MCF 10A (cell line): ENCODE data around the gene THAP4. TPM values are rescaled to one million over a fixed set of nuclear protein-coding genes. Genes with fewer than 3 reads are reported as not detected.

Source experiments
- BruUV-seq: library from RNA; stranded (reverse); fragments of 400-500 nt; replicated peaks from 2 replicates; lab custom pipeline; 2021; lab: Mats Ljungman, UMichigan
- CTCF ChIA-PET: fragments of 300-600 bp; sonication (Branson Sonifier 250); formaldehyde crosslinking; extraction: SDS; loops from one replicate; lab custom pipeline; 2021; ENCODE audit warnings: antibody characterized with exemption, inconsistent platforms; lab: Yijun Ruan, JAX
- POLR2A ChIA-PET: fragments of 300-600, 350-650 bp; sonication (Branson Sonifier 250); formaldehyde crosslinking; extraction: SDS; loops from one replicate; lab custom pipeline; 2020; ENCODE audit warnings: antibody characterized with exemption, inconsistent platforms; lab: Yijun Ruan, JAX
- DNase-seq: peaks from one replicate; pipeline ENCODE4 v3.0.0-alpha.2; 2018; ENCODE audit not compliant: unreplicated experiment
- H3K27ac Mint-ChIP-seq: one replicate; pipeline ENCODE4 v1.8.0; 2022; ENCODE audit warnings: mild to moderate bottlenecking, low read depth, mixed read lengths; ENCODE audit not compliant: unreplicated experiment
- H3K27me3 Mint-ChIP-seq: one replicate; pipeline ENCODE4 v1.8.0; 2022; ENCODE audit warnings: mixed read lengths; ENCODE audit not compliant: insufficient read depth, unreplicated experiment
- H3K36me3 Mint-ChIP-seq: one replicate; pipeline ENCODE4 v1.8.0; 2022; ENCODE audit warnings: mild to moderate bottlenecking, moderate library complexity, mixed read lengths; ENCODE audit not compliant: insufficient read depth, unreplicated experiment
- H3K4me1 Mint-ChIP-seq: one replicate; pipeline ENCODE4 v1.8.0; 2022; ENCODE audit warnings: mixed read lengths; ENCODE audit not compliant: insufficient read depth, unreplicated experiment
- H3K4me3 Mint-ChIP-seq: one replicate; pipeline ENCODE4 v1.8.0; 2022; ENCODE audit warnings: mild to moderate bottlenecking, moderate library complexity, mixed read lengths; ENCODE audit not compliant: unreplicated experiment
- H3K9me3 Mint-ChIP-seq: one replicate; pipeline ENCODE4 v1.8.0; 2022; ENCODE audit warnings: mixed read lengths; ENCODE audit not compliant: unreplicated experiment
- intact Hi-C: fragments of 100-400 bp; cut with micrococcal nuclease; formaldehyde crosslinking; loops from 2 replicates; pipeline ENCODE4 v1.14.1; 2022
- total RNA-seq: library from RNA; stranded (reverse); gene quantifications from 2 replicates; pipeline ENCODE4 v1.2.3, GENCODE V29; 2022
- TF ChIP-seq, protein P1 (sequence below): fragments of 200-600 bp; IDR thresholded peaks from one replicate; pipeline ENCODE4 v1.8.0; 2022; ENCODE audit warnings: antibody characterized with exemption, mild to moderate bottlenecking; ENCODE audit not compliant: unreplicated experiment

The THAP4 gene
- total RNA-seq, 1 experiment from 2014 or later = 91.8 TPM

DNA sequence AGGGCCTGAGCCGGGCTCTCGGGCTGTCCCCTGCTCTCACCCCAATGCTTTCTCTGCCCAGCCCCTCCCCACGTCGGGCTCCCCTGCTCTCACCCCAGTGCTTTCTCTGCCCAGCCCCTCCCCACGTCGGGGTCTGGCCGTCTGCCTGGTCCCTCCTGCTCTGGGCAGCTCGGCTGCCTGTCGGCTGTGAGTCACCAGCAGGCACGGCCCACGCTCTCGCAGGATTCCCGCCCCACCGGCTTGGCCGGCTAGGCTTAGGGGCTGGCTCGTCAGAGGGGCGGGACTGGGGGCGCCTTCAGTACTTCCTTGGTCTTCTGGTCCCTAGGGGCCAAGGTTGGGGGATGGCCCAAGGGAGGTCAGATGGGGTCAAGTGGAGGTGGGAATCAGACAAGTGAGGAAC is 75.1 kb downstream of the THAP4 start:
- ChIA-PET POLR2A (interaction anchor here (0.5 kb wide), 1 partner anchor 13 kb away, joined by 3 read pairs; no protein-coding TSS in a partner anchor), CTCF (no interaction called here)
- H3K4me3 Mint-ChIP-seq = no peak overlapping the region
- BruUV-seq = no TSS peak
- H3K4me1 Mint-ChIP-seq = peaks cover 11% of the 10 kb centered on the region
- no peaks in the 10 kb centered on the region for H3K9me3 Mint-ChIP-seq
- H3K36me3 Mint-ChIP-seq = no peaks in the 10 kb centered on the region
- H3K27ac Mint-ChIP-seq = no peak overlapping the region
- peak; percentile 41 for DNase-seq
- TF ChIP-seq, protein P1, sequence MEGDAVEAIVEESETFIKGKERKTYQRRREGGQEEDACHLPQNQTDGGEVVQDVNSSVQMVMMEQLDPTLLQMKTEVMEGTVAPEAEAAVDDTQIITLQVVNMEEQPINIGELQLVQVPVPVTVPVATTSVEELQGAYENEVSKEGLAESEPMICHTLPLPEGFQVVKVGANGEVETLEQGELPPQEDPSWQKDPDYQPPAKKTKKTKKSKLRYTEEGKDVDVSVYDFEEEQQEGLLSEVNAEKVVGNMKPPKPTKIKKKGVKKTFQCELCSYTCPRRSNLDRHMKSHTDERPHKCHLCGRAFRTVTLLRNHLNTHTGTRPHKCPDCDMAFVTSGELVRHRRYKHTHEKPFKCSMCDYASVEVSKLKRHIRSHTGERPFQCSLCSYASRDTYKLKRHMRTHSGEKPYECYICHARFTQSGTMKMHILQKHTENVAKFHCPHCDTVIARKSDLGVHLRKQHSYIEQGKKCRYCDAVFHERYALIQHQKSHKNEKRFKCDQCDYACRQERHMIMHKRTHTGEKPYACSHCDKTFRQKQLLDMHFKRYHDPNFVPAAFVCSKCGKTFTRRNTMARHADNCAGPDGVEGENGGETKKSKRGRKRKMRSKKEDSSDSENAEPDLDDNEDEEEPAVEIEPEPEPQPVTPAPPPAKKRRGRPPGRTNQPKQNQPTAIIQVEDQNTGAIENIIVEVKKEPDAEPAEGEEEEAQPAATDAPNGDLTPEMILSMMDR = no peak
- H3K27me3 Mint-ChIP-seq = no peaks in the 10 kb centered on the region
- intact Hi-C loops = loop anchor here (5.0 kb wide), 1 partner anchor 225 kb away; no protein-coding TSS in a partner anchor

DNA sequence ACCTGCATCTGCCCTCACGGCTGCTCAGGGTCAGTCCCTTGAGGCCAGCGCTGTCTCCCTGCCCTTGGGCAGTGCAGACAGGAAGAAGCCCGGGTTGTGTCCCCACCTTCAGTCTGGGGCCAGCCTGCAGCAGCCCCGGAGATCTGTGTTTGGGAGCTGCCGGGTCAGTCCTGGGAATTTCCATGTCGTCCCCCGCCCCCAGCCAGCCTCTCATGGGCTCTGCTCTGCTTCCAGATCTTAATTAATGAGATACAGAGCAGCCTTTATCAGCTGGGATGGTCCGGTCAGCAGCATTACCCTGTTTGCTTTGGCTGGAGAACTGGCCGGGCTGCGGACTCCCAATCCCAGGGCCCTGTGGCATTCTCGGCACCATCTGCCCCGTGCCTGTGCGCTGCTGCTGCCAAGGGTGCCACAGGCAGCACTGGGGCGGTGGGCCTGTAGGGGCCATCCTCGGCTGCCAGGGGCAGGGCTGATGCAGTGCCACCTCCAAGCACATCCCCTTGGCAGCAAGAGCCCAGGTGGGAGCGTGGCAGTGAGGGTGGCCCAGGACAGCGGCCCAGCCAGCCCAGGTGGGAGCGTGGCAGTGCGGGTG is 76.0 kb downstream of the THAP4 start:
- Mint-ChIP-seq H3K36me3 (no peaks in the 10 kb centered on the region), H3K27ac (no peak overlapping the region), H3K27me3 (no peaks in the 10 kb centered on the region), H3K9me3 (no peaks in the 10 kb centered on the region), H3K4me3 (peak overlapping the region; percentile 74), H3K4me1 (peaks cover 11% of the 10 kb centered on the region)
- no TSS peak for BruUV-seq
- POLR2A ChIA-PET = interaction anchor here (0.7 kb wide), 1 partner anchor 772 kb away, joined by 3 read pairs; no protein-coding TSS in a partner anchor
- DNase-seq = no peak
- intact Hi-C loops = loop anchor here (5.0 kb wide), 1 partner anchor 226 kb away; no protein-coding TSS in a partner anchor
- TF ChIP-seq, protein P1 = no peak
- CTCF ChIA-PET = no interaction called here

DNA sequence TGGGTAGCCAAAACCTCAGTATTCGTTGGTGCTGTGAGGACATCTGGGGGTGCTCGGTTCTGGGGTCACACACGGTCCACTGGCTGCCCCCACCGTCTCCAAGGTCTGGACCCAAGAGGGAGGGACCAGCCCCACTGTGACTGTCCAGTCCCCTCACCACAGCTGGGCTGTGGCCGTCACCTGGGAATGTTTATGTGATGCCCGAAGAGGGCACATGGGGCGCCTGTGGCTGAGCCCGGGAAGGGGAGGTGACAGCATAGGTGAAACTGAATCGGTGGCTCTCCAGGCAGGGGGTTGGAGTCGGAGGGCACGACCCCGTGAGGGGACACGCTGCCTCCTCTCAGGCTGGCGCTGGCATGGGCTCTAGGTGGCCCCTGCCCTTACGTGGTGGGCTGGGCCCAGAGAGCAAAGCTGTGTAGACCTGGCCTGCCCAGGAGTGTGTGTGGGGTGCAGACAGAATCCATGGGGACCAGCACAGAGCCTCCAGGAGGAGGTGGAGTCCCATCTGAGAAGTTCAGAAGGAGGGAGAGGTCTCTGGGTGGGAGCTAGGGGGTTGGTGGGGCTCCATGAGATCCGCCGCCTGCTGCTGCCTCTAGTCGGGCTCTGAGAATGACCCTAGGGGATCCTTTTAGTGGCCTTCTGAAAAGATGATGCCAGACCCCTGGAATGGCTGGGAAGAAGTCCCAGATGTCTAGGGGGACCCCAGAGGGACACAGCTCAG is 76.6 kb downstream of the THAP4 start:
- Mint-ChIP-seq H3K36me3 (no peaks in the 10 kb centered on the region), H3K9me3 (no peaks in the 10 kb centered on the region), H3K27ac (peak overlapping the region; percentile 16), H3K27me3 (no peaks in the 10 kb centered on the region), H3K4me1 (peaks cover 11% of the 10 kb centered on the region), H3K4me3 (peak overlapping the region; percentile 74)
- no TSS peak for BruUV-seq
- TF ChIP-seq, protein P1 = no peak
- no peak for DNase-seq
- intact Hi-C loops = loop anchor here (5.0 kb wide), 1 partner anchor 227 kb away; no protein-coding TSS in a partner anchor
- ChIA-PET CTCF (no interaction called here), POLR2A (interaction anchor here (0.7 to 1.3 kb wide), 4 partner anchors 14 to 771 kb away, joined by 3 to 4 read pairs (median 3); partner anchors contain the start of genes ATG4B and THAP4)
